Measurements from ENCODE around the gene NCOA7. TPM values are rescaled to one million over a fixed set of nuclear protein-coding genes. Genes with fewer than 3 reads are reported as not detected.

The NCOA7 gene
- total and polyA plus RNA-seq, 9 of the 15 experiments (the other 6 are each of a cell fraction or from before 2014, with no cell fraction given) = 5.8 to 14.6 (median 9.3) TPM

DNA sequence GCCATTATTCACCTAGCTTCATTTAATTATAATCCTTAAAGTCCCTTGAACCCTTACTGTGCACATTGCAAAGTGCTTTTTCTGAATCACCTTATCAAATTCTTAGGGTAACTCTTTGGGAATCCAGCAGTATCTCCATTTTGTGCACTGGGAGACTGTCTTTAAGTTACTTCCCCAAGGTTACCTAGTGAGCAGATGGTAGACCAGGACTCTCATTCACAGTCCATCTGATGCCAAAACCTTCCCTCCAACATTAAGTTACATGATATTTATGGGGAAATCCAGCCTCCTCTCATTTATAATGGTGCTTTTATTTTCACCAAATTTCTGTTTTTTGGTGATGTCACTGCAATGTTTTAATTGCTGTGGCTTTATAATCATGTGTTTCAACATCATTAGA is 75.7 kb downstream of the NCOA7 start:
- Histone ChIP-seq H4K20me1 (replicated peaks; ENCODE audit: control insufficient read depth, insufficient read depth, low read length) (no peaks in the 10 kb centered on the region), H3K9ac (ENCODE audit: insufficient read depth in 1 of 2, low read depth in 2 of 2, low read length in 2 of 2) (no peak overlapping the region), H3K27ac (ENCODE audit: extremely low read depth, low read depth, low read length) (no peak overlapping the region), H3K9me3 (replicated peaks; ENCODE audit: control insufficient read depth, insufficient read depth, low read depth, low read length) (no peaks in the 10 kb centered on the region), H3K27me3 (ENCODE audit: control insufficient read depth in 2 of 2, insufficient read depth in 2 of 2, low read length in 2 of 2) (no peaks in the 10 kb centered on the region), H3K9me1 (ENCODE audit: control insufficient read depth, insufficient read depth, low read length) (no peaks in the 10 kb centered on the region), H3K4me2 (ENCODE audit: insufficient read depth, low read length) (no peak overlapping the region), H3K79me2 (ENCODE audit: control insufficient read depth, insufficient read depth, low read length) (no peaks in the 10 kb centered on the region), H3K4me3 (no peak overlapping the region), H3K36me3 (ENCODE audit: control insufficient read depth, insufficient read depth, low read length) (no peaks in the 10 kb centered on the region; the same call in 2 of the 3 replicates), H2AFZ (ENCODE audit: low read depth, low read length) (no peak overlapping the region), H3K4me1 (replicated peaks in 1 of 2; ENCODE audit: control insufficient read depth in 2 of 2, insufficient read depth in 2 of 2, low read length in 2 of 2) (peaks cover 4 to 21% of the 10 kb centered on the region in 2 experiments; a peak in 3 of 5 replicates)
- in situ Hi-C loops (cut with MboI) (no loop called here), intact Hi-C loops (cut with micrococcal nuclease) (no loop called here)
- no TSS peak for BruUV-seq (replicated peaks)
- ATAC-seq (no peak), DNase-seq (ENCODE audit: extremely low read depth in 1 of 4, low spot score in 3 of 4) (no peak), FAIRE-seq (no peak)
- TF ChIP-seq NELFE (IDR thresholded peaks at IDR 0.05; ENCODE audit: insufficient read depth, insufficient read length) (no peak), ZNF224 (CRISPR knock-in tag; IDR thresholded peaks at IDR 0.05) (no peak), RERE (CRISPR knock-in tag; IDR thresholded peaks at IDR 0.05; ENCODE audit: borderline replicate concordance) (no peak), ARID1B (IDR thresholded peaks at IDR 0.05) (no peak), ZNF551 (CRISPR knock-in tag; IDR thresholded peaks at IDR 0.05) (no peak), ZNF197 (CRISPR knock-in tag; IDR thresholded peaks at IDR 0.05; ENCODE audit: low read depth) (no peak), POLR2AphosphoS5 (IDR thresholded peaks at IDR 0.05; ENCODE audit: control insufficient read depth, insufficient read depth, low read depth, low read length) (no peak), ETV5 (CRISPR knock-in tag; IDR thresholded peaks at IDR 0.05; ENCODE audit: low read depth) (no peak), ILF3 (IDR thresholded peaks at IDR 0.05; ENCODE audit: borderline replicate concordance) (no peak), RFX7 (CRISPR knock-in tag; IDR thresholded peaks at IDR 0.05) (no peak), ZNF239 (CRISPR knock-in tag; IDR thresholded peaks at IDR 0.05) (no peak), FOXO4 (CRISPR knock-in tag; IDR thresholded peaks at IDR 0.05) (no peak)
- TF ChIP-seq, protein P1, sequence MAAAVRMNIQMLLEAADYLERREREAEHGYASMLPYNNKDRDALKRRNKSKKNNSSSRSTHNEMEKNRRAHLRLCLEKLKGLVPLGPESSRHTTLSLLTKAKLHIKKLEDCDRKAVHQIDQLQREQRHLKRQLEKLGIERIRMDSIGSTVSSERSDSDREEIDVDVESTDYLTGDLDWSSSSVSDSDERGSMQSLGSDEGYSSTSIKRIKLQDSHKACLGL (CRISPR knock-in tag; IDR thresholded peaks at IDR 0.05; ENCODE audit: borderline replicate concordance, poor library complexity, severe bottlenecking) = no peak
- ChIA-PET POLR2A (no interaction called here), CTCF (ENCODE audit: low intra/inter-chr PET ratio) (no interaction called here)
